Inflammatory macrophage treated with lipopolysaccharide for 1 hour (primary cell): Measurements from ENCODE around the gene ANAPC1.
A peak's percentile ranks its signal among the peaks of the same experiment; 100 is the strongest.
"Not testable (repeated sequence)": the region's sequence is repeated elsewhere in the genome, so short reads cannot be mapped to it uniquely, and the experiment has no call there.

ENCODE experiments used
- DNase-seq, 2 donors: peaks; one replicate each; pipeline ENCODE4 v3.0.0-alpha.2; 2020 to 2022

The ANAPC1 gene

GRCh38 chr2:111727611-111728110 is 156.3 kb downstream of the ANAPC1 start:
- not testable (repeated sequence) for DNase-seq

DNA sequence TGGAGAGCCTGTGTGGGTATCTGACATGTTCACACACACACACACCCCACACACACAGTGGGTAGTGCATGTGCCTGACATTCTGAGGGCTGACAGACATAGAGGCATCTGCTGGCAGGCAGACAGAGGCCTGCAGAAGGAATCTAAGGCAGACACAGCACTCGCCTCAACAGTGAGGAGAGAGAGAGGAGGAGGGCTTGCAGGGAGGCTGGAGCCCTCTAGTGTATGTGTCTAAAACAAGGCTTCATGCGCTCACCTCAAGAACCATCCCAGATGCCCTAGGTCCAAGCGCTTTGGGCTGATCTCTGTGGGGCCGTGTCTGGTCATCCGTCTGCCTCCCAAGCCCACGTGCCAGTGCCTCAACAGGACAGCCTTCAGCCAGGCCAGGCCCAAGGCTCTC is 158.3 kb downstream of the ANAPC1 start:
- not testable (repeated sequence) for DNase-seq

- peak in 1 of 2 donors; percentile 66 for DNase-seq
Observed at GRCh38 chr2:111719610-111720009, 164.4 kb downstream of the ANAPC1 start.
